HepG2 (cell line): Measurements from ENCODE around the gene HEPN1.

Source experiments
- BHLHE40 ChIP-seq: IDR thresholded peaks from 2 replicates; pipeline ENCODE4 v1.6.1; 2011; ENCODE audit warnings: low read length, improper control_type of control experiment
- CBX5 ChIP-seq: sonication (generic); formaldehyde crosslinking; IDR thresholded peaks from 2 replicates; pipeline ENCODE4 v1.4.0; 2020; ENCODE audit warnings: missing genetic modification reagents, borderline replicate concordance
- KDM4B ChIP-seq: sonication (generic); formaldehyde crosslinking; IDR thresholded peaks from 2 replicates; pipeline ENCODE4 v1.4.0; 2020; ENCODE audit warnings: missing genetic modification reagents
- NFRKB ChIP-seq: fragments of 450-650 bp; IDR thresholded peaks from 2 replicates; pipeline ENCODE4 v1.6.1; 2017
- RFX5 ChIP-seq: IDR thresholded peaks from 2 replicates; pipeline ENCODE4 v1.6.1; 2011; ENCODE audit warnings: low read depth, low read length, improper control_type of control experiment
- TP53 ChIP-seq: sonication (generic); formaldehyde crosslinking; conservative IDR thresholded peaks from 2 replicates; pipeline ENCODE4 v1.4.0; 2020; ENCODE audit warnings: missing genetic modification reagents
- XBP1 ChIP-seq: sonication (generic); formaldehyde crosslinking; IDR thresholded peaks from 2 replicates; pipeline ENCODE4 v1.5.0; 2020; ENCODE audit warnings: missing genetic modification reagents
- ZNF605 ChIP-seq: sonication (generic); formaldehyde crosslinking; IDR thresholded peaks from 2 replicates; pipeline ENCODE4 v1.8.0; 2022; ENCODE audit warnings: mild to moderate bottlenecking, missing genetic modification reagents
- ZNF75D ChIP-seq: sonication (generic); formaldehyde crosslinking; IDR thresholded peaks from 2 replicates; pipeline ENCODE4 v1.8.1; 2023; ENCODE audit warnings: missing genetic modification reagents, mild to moderate bottlenecking, borderline replicate concordance
- TF ChIP-seq, protein P1 (sequence below): sonication (generic); formaldehyde crosslinking; IDR thresholded peaks from 2 replicates; pipeline ENCODE4 v1.5.0; 2020; ENCODE audit warnings: mild to moderate bottlenecking, missing genetic modification reagents, moderate library complexity
- TF ChIP-seq, protein P2 (sequence below): sonication (generic); formaldehyde crosslinking; IDR thresholded peaks from 2 replicates; pipeline ENCODE4 v1.9.0; 2022; ENCODE audit warnings: missing genetic modification reagents, mild to moderate bottlenecking, borderline replicate concordance
- TF ChIP-seq, protein P3 (sequence below): sonication (generic); formaldehyde crosslinking; IDR thresholded peaks from 2 replicates; pipeline ENCODE4 v1.9.0; 2021; ENCODE audit warnings: missing genetic modification reagents, borderline replicate concordance

DNA sequence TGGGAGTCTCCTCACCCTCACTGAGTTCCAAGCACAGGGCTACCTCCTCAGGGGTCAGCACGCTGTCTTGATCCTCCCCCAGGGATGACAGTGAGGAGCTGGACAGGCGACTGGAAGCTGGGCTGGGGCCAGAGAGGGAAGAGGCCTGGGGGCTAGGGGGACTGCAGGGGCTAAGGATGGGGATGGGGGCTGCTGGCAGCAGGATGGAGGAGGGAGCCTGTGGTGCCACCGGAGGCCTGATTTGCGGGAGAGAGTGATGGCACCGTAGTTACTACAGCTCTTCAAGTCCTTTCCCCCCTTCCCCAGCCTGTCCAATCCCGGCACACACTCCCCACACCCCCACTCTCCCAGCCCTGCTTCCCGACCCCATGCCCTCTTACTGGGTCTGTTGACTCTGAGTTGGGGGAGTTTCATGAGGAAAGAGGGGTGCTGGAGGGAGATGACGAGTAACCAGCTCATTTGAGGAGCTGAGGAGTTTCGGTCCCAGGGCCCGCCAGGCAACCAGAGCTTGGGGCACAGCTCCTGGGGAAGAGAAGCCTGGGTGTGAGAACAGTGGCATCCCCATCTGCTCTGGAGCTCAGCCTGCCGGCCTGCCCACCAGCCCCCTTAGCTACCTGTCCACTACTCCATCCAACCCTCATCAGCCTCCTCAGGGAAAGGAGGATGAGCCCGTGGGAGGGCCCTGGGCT, 31.9 kb upstream of the HEPN1 start:
- TF ChIP-seq, protein P1, sequence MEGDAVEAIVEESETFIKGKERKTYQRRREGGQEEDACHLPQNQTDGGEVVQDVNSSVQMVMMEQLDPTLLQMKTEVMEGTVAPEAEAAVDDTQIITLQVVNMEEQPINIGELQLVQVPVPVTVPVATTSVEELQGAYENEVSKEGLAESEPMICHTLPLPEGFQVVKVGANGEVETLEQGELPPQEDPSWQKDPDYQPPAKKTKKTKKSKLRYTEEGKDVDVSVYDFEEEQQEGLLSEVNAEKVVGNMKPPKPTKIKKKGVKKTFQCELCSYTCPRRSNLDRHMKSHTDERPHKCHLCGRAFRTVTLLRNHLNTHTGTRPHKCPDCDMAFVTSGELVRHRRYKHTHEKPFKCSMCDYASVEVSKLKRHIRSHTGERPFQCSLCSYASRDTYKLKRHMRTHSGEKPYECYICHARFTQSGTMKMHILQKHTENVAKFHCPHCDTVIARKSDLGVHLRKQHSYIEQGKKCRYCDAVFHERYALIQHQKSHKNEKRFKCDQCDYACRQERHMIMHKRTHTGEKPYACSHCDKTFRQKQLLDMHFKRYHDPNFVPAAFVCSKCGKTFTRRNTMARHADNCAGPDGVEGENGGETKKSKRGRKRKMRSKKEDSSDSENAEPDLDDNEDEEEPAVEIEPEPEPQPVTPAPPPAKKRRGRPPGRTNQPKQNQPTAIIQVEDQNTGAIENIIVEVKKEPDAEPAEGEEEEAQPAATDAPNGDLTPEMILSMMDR (CRISPR knock-in tag), result no peak
- TF ChIP-seq ZNF605, result no peak
- no peak for TF ChIP-seq ZNF75D (CRISPR knock-in tag)
- no peak for TF ChIP-seq RFX5
- no peak for TF ChIP-seq XBP1 (CRISPR knock-in tag)
- TF ChIP-seq KDM4B, result no peak
- TF ChIP-seq, protein P2, sequence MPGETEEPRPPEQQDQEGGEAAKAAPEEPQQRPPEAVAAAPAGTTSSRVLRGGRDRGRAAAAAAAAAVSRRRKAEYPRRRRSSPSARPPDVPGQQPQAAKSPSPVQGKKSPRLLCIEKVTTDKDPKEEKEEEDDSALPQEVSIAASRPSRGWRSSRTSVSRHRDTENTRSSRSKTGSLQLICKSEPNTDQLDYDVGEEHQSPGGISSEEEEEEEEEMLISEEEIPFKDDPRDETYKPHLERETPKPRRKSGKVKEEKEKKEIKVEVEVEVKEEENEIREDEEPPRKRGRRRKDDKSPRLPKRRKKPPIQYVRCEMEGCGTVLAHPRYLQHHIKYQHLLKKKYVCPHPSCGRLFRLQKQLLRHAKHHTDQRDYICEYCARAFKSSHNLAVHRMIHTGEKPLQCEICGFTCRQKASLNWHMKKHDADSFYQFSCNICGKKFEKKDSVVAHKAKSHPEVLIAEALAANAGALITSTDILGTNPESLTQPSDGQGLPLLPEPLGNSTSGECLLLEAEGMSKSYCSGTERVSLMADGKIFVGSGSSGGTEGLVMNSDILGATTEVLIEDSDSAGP, result no peak
- TF ChIP-seq CBX5 (CRISPR knock-in tag), result no peak
- no peak for TF ChIP-seq BHLHE40
- TF ChIP-seq TP53, result no peak
- TF ChIP-seq, protein P3, sequence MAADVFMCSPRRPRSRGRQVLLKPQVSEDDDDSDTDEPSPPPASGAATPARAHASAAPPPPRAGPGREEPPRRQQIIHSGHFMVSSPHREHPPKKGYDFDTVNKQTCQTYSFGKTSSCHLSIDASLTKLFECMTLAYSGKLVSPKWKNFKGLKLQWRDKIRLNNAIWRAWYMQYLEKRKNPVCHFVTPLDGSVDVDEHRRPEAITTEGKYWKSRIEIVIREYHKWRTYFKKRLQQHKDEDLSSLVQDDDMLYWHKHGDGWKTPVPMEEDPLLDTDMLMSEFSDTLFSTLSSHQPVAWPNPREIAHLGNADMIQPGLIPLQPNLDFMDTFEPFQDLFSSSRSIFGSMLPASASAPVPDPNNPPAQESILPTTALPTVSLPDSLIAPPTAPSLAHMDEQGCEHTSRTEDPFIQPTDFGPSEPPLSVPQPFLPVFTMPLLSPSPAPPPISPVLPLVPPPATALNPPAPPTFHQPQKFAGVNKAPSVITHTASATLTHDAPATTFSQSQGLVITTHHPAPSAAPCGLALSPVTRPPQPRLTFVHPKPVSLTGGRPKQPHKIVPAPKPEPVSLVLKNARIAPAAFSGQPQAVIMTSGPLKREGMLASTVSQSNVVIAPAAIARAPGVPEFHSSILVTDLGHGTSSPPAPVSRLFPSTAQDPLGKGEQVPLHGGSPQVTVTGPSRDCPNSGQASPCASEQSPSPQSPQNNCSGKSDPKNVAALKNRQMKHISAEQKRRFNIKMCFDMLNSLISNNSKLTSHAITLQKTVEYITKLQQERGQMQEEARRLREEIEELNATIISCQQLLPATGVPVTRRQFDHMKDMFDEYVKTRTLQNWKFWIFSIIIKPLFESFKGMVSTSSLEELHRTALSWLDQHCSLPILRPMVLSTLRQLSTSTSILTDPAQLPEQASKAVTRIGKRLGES (CRISPR knock-in tag), result no peak
- TF ChIP-seq NFRKB, result no peak
